K562 (cell line): ENCODE data around the gene ADAMTSL3. TPM values are rescaled to one million over a fixed set of nuclear protein-coding genes. Genes with fewer than 3 reads are reported as not detected.

Experiments used
- ATAC-seq: fragments of 200-7000 bp; cut with Tn5 transposase; 3 replicates; pipeline ENCODE4 v1.9.1; 2020; ENCODE audit warnings: moderate library complexity
- BruUV-seq: library from RNA; stranded (reverse); fragments of 400-500 nt; replicated peaks from 2 replicates; lab custom pipeline; 2021; lab: Mats Ljungman, UMichigan
- CTCF ChIA-PET: fragments of 300-600 bp; formaldehyde crosslinking; extraction: SDS; loops from one replicate; lab custom pipeline; 2021; ENCODE audit warnings: low intra/inter-chr PET ratio; lab: Yijun Ruan, JAX
- POLR2A ChIA-PET: fragments of 300-600, 350-650 bp; sonication (Branson Sonifier 250); formaldehyde crosslinking; extraction: SDS; loops from one replicate; lab custom pipeline; 2021; ENCODE audit warnings: antibody characterized with exemption, inconsistent platforms; lab: Yijun Ruan, JAX
- DNase-seq, 4 experiments: peaks; one replicate each; pipeline versions ENCODE4 v3.0.0 to v3.0.0-alpha.2; 2011 to 2018; ENCODE audit warnings: low spot score in 3 of 4, mixed read lengths in 3 of 4; ENCODE audit errors: extremely low read depth in 1 of 4
- FAIRE-seq: peaks from 2 replicates; lab custom pipeline; 2011; peaks lifted over from hg19 to GRCh38; lab: Jason Lieb, UNC
- H2AFZ ChIP-seq: 2 replicates; pipeline ENCODE4 v1.6.0; 2011; ENCODE audit warnings: low read depth, low read length, control low read depth, inconsistent platforms
- H3K27ac ChIP-seq: fragments of 200-600 bp; 3 replicates; pipeline ENCODE4 v1.8.0; 2011; ENCODE audit warnings: low read depth, mild to moderate bottlenecking, control low read depth, inconsistent platforms, low read length, moderate library complexity, mixed read lengths; ENCODE audit errors: extremely low read depth
- H3K27me3 ChIP-seq, 2 experiments: fragments of 300-600 bp in 1 of 2; 2 replicates in 1 of 2; 3 replicates in 1 of 2; pipeline versions ENCODE4 v1.6.0 to v1.8.0; 2011; ENCODE audit warnings: inconsistent platforms in 2 of 2, low read length in 2 of 2, mild to moderate bottlenecking in 1 of 2, mixed read lengths in 1 of 2, moderate library complexity in 1 of 2; ENCODE audit not compliant: control insufficient read depth in 2 of 2, insufficient read depth in 2 of 2
- H3K36me3 ChIP-seq: fragments of 300-600 bp; 3 replicates; pipeline ENCODE4 v1.8.0; 2011; ENCODE audit warnings: mild to moderate bottlenecking, low read length, inconsistent platforms; ENCODE audit not compliant: control insufficient read depth, insufficient read depth
- H3K4me1 ChIP-seq, 2 experiments: fragments of 200-600 bp in 1 of 2; replicated peaks in 1 of 2; 2 replicates in 1 of 2; 3 replicates in 1 of 2; pipeline versions ENCODE4 v1.5.1 to v1.8.0; 2011; ENCODE audit warnings: inconsistent platforms in 2 of 2, low read length in 2 of 2, mild to moderate bottlenecking in 1 of 2, mixed read lengths in 1 of 2, moderate library complexity in 1 of 2; ENCODE audit not compliant: control insufficient read depth in 2 of 2, insufficient read depth in 2 of 2
- H3K4me2 ChIP-seq: 2 replicates; pipeline ENCODE4 v1.6.1; 2011; ENCODE audit warnings: low read length, control low read depth, inconsistent platforms, mixed read lengths; ENCODE audit not compliant: insufficient read depth
- H3K4me3 ChIP-seq: fragments of 200-600 bp; sonication (generic), shearing (Covaris generic); 2 replicates; pipeline ENCODE4 v1.5.1; 2016; ENCODE audit warnings: control low read depth, inconsistent platforms
- H3K79me2 ChIP-seq: fragments of 200-600 bp; 3 replicates; pipeline ENCODE4 v1.8.0; 2011; ENCODE audit warnings: low read length, inconsistent platforms; ENCODE audit not compliant: control insufficient read depth, insufficient read depth
- H3K9ac ChIP-seq, 2 experiments: 2 replicates each; pipeline versions ENCODE4 v1.6.0 to v1.6.1; 2011; ENCODE audit warnings: low read depth in 2 of 2, low read length in 2 of 2, control low read depth in 1 of 2, inconsistent platforms in 1 of 2, mild to moderate bottlenecking in 1 of 2, mixed read lengths in 1 of 2; ENCODE audit not compliant: insufficient read depth in 1 of 2
- H3K9me1 ChIP-seq: one replicate; pipeline ENCODE4 v1.6.0; 2011; ENCODE audit warnings: inconsistent platforms, mild to moderate bottlenecking, low read length, moderate library complexity; ENCODE audit not compliant: control insufficient read depth, insufficient read depth
- H3K9me3 ChIP-seq: replicated peaks from 2 replicates; pipeline ENCODE4 v1.5.1; 2011; ENCODE audit warnings: low read depth, low read length, inconsistent platforms; ENCODE audit not compliant: control insufficient read depth, insufficient read depth
- H4K20me1 ChIP-seq: replicated peaks from 2 replicates; pipeline ENCODE4 v1.6.1; 2011; ENCODE audit warnings: low read length, inconsistent platforms, mixed read lengths; ENCODE audit not compliant: control insufficient read depth, insufficient read depth
- MXI1 ChIP-seq: IDR thresholded peaks from 2 replicates; pipeline ENCODE4 v1.6.1; 2011; ENCODE audit warnings: low read depth, mild to moderate bottlenecking, improper control_type of control experiment, low read length
- PURB ChIP-seq: sonication (generic); formaldehyde crosslinking; IDR thresholded peaks from 2 replicates; pipeline ENCODE4 v1.9.0; 2021; ENCODE audit warnings: low read depth, mild to moderate bottlenecking, missing genetic modification reagents
- ZNF174 ChIP-seq: fragments of 250-450 bp; sonication (Bioruptor Pico); IDR thresholded peaks from 2 replicates; pipeline ENCODE4 v1.4.0; 2020; ENCODE audit warnings: mild to moderate bottlenecking
- WGBS: fragments of 100-300 bp; shearing (Covaris generic); methylation state at CpG from one replicate; pipeline ENCODE4 v1.1.6; 2016; ENCODE audit warnings: low coverage, mixed read lengths; ENCODE audit not compliant: insufficient coverage; ENCODE audit errors: missing lambda C conversion rate; 5-methylcytosine and 5-hydroxymethylcytosine counted together
- in situ Hi-C: fragments of 300-500 bp; cut with MboI; formaldehyde crosslinking; loops from 4 replicates; pipeline ENCODE4 v1.15.0; 2018; ENCODE audit warnings: inconsistent platforms, mixed read lengths
- intact Hi-C: fragments of 100-400 bp; cut with micrococcal nuclease; formaldehyde crosslinking; loops from 2 replicates; pipeline ENCODE4 v1.14.2; 2022
- polyA plus RNA-seq, 8 experiments: library from polyadenylated mRNA; depleted of rRNA in 4 of 8; stranded (reverse) in 5 of 8; unstranded in 3 of 8; fragments of >200 nt; fragmentation: Nextera tagmentation in 2 of 8; fragmentation: Illumina TruSeq in 1 of 8; extraction: Ambion mirVana in 2 of 8; extraction: Trizol in 1 of 8; gene quantifications; 2 replicates each; pipeline versions ENCODE4 v1.2.1 to v1.2.3, GENCODE V29; 2011 to 2014; ENCODE audit warnings: inconsistent platforms in 1 of 8, missing spikeins in 1 of 8
- total RNA-seq, 7 experiments: library from RNA; depleted of rRNA in 6 of 7; stranded (reverse); fragments of >200 nt in 6 of 7; fragmentation: Illumina TruSeq in 2 of 7; extraction: Trizol in 2 of 7; gene quantifications; 2 replicates each; pipeline versions ENCODE4 v1.2.1 to v1.2.3, GENCODE V29; 2011 to 2021; ENCODE audit warnings: low replicate concordance in 1 of 7
- TF ChIP-seq, protein P1 (sequence below): fragments of 450-650 bp; conservative IDR thresholded peaks from 2 replicates; pipeline ENCODE4 v1.6.1; 2016; ENCODE audit warnings: missing genetic modification characterization, low read depth, mild to moderate bottlenecking, missing compliant biosample characterization, moderate library complexity

Gene ADAMTSL3
- total and polyA plus RNA-seq, 9 of the 15 experiments (the other 6 are each of a cell fraction or from before 2014, with no cell fraction given), result 0.01 to 0.18 (median 0.07) TPM; not detected in 3

DNA sequence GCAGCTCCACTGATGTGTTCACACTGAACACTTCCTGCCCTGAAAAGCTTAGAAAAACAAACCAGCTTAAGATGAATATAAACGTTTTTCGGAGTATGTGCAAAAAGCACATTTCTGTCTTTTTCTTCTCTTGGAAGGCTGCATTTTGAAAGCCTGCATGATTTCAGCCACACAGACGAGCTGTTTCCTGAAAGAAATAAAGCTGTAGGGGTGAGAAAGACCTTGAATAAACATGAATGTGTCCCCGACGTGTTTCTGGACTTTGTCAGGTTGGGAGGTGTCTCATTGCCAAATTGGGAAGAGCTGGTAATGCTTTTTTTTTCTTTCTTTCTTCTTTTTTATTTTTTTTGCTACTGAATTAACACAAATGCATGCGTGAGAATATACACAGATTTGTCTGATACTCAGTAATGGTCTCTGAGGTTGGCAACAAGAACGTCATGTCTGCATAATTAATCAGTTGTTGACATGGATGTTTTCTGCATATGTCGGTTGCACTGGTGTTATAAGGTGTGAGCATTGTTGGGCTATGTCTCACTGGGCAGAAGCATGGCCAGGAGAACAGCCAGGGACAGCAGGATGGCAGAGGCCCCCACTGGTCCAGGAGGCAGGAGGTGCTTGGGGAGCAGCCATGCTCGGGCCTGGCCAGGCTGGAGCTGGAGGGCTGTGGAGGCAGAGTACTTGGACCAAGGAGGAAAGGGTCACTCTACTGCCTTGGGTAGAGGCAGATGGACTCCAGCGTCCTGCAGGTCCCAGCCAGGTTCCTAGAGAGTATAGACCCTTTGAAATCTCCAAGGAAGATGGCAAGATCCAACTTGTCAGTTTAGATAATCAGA is 39.0 kb downstream of the ADAMTSL3 start:
- TF ChIP-seq ZNF174 (CRISPR knock-in tag), result no peak
- TF ChIP-seq PURB (CRISPR knock-in tag), result no peak
- TF ChIP-seq, protein P1, sequence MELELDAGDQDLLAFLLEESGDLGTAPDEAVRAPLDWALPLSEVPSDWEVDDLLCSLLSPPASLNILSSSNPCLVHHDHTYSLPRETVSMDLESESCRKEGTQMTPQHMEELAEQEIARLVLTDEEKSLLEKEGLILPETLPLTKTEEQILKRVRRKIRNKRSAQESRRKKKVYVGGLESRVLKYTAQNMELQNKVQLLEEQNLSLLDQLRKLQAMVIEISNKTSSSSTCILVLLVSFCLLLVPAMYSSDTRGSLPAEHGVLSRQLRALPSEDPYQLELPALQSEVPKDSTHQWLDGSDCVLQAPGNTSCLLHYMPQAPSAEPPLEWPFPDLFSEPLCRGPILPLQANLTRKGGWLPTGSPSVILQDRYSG (tag), result no peak
- no peak for TF ChIP-seq MXI1
- no peak overlapping the region for H2AFZ ChIP-seq
- H3K79me2 ChIP-seq, result no peaks in the 10 kb centered on the region
- no TSS peak for BruUV-seq
- WGBS, result 0% methylated on average over 10 of the region's 10 CpGs
- no peaks in the 10 kb centered on the region for H3K9me1 ChIP-seq
- ChIA-PET CTCF (no interaction called here), POLR2A (no interaction called here)
- DNase-seq (no peak), FAIRE-seq (no peak), ATAC-seq (no peak)
- in situ Hi-C loops (no loop called here), intact Hi-C loops (no loop called here)
- no peaks in the 10 kb centered on the region for H3K4me1 ChIP-seq
- no peak overlapping the region for H3K27ac ChIP-seq
- H3K9me3 ChIP-seq, result no peaks in the 10 kb centered on the region
- peaks cover 3 to 11% of the 10 kb centered on the region in 2 experiments; a peak in 4 of 5 replicates for H3K27me3 ChIP-seq
- no peaks in the 10 kb centered on the region for H4K20me1 ChIP-seq
- no peak overlapping the region for H3K9ac ChIP-seq
- no peak overlapping the region for H3K4me2 ChIP-seq
- H3K4me3 ChIP-seq, result no peak overlapping the region
- H3K36me3 ChIP-seq, result no peaks in the 10 kb centered on the region
